ENCODE data around the gene PPP1R12C. TPM values are rescaled to one million over a fixed set of nuclear protein-coding genes. Genes with fewer than 3 reads are reported as not detected.

The PPP1R12C gene
- polyA plus RNA-seq, 2 donors = 77.7 to 100 TPM

DNA sequence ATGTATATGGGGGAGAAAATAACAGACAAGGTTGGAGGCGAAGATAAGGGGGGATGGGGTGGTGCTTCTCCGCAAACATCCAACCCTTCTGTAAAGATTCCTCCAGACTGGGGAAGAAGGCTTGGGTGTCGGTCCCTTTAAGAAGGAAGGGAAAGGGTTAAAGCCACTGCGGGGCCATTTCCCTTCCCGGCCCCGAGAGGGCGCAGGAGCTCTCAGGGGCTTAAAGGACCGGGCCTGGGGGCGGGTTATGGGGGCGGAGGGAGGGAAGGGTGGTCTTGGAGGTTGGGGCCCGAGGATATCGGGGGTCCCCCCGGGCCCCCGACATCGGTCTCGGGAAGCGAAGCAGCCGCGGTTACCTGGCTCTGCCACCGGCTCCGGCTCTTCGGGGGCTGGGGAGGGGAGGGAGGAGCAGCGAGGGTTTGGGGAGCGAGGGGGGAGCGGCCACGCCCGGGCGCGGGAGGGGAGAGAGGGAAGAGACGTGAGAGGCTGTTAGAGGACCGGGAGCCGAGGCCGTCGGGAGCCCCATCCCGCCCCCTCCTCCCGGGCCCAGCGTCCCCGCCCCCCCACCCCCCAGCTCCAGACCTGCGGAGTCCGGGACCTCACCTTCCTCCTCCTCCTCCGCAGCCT, 28.8 kb upstream of the PPP1R12C start:
- no peak overlapping the region for H3K4me3 ChIP-seq (ENCODE audit: low read depth in 1 of 2, low read length in 2 of 2)
- no peaks in the 10 kb centered on the region for H3K9me3 ChIP-seq (ENCODE audit: control insufficient read depth in 2 of 2, insufficient read depth in 1 of 2, low read depth in 1 of 2, low read length in 1 of 2)
- H3K4me1 ChIP-seq (ENCODE audit: control insufficient read depth in 2 of 2, insufficient read depth in 2 of 2, low read length in 1 of 2) = peaks cover 0 to 3% of the 10 kb centered on the region in 2 donors
- no peak overlapping the region for H3K27ac ChIP-seq (ENCODE audit: low read depth in 2 of 2, low read length in 1 of 2)
- WGBS, 2 donors = 2% methylated on average over 14 to 37 of the region's 41 CpGs
- no peaks in the 10 kb centered on the region for H3K36me3 ChIP-seq (ENCODE audit: control insufficient read depth in 2 of 2, insufficient read depth in 2 of 2, low read length in 1 of 2)
- H3K27me3 ChIP-seq (ENCODE audit: control insufficient read depth in 1 of 2, insufficient read depth in 2 of 2, low read length in 2 of 2) = no peaks in the 10 kb centered on the region

DNA sequence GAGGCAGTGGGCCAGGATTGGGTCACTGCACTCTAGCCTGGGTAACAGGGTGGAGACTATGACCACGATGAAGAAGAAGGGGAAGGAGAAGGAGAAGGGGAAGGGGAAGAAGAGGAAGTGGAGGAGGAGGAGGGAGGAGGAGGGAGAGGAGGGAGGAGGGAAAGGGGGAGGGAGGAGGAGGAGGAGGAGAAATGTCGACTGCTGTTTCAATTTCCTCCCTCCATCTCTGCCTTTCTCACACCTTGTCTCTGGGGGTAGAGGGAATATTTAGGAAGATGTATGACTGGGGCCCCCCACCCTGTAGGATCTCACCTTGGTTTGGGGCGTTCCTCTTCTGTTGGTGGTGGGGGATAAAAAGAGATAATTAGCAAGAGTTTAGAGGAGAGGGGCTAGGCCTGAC, 27.8 kb upstream of the PPP1R12C start:
- H3K27ac ChIP-seq (ENCODE audit: low read depth in 2 of 2, low read length in 1 of 2) = no peak overlapping the region
- H3K9me3 ChIP-seq (ENCODE audit: control insufficient read depth in 2 of 2, insufficient read depth in 1 of 2, low read depth in 1 of 2, low read length in 1 of 2) = no peaks in the 10 kb centered on the region
- 24 to 26% methylated on average over 3 of the region's 3 CpGs for WGBS, 2 donors
- peaks cover 0 to 3% of the 10 kb centered on the region in 2 donors for H3K4me1 ChIP-seq (ENCODE audit: control insufficient read depth in 2 of 2, insufficient read depth in 2 of 2, low read length in 1 of 2)
- no peak overlapping the region for H3K4me3 ChIP-seq (ENCODE audit: low read depth in 1 of 2, low read length in 2 of 2)
- H3K36me3 ChIP-seq (ENCODE audit: control insufficient read depth in 2 of 2, insufficient read depth in 2 of 2, low read length in 1 of 2) = no peaks in the 10 kb centered on the region
- H3K27me3 ChIP-seq (ENCODE audit: control insufficient read depth in 1 of 2, insufficient read depth in 2 of 2, low read length in 2 of 2) = no peaks in the 10 kb centered on the region

DNA sequence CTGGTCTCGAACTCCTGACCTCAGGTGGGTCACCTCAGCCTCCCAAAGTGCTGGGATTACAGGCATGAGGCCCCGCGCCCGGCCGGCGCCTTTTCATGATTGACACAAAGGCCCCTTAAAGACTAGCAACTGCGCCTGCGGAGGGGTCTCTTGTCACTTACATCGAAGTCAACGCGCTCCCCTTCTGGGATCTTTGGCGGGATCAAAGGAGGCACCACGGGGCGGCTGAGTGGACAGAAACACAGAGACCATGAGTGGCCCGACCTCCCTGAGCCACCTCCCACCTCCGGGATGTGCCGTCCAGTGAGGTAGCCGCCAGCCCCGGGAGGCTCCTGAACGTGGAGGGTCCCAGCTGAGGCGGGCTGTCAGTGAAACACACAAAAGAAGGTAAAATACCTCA, 24.3 kb upstream of the PPP1R12C start:
- WGBS, 2 donors = 34 to 37% methylated on average over 21 of the region's 21 CpGs
- Histone ChIP-seq H3K4me1 (ENCODE audit: control insufficient read depth in 2 of 2, insufficient read depth in 2 of 2, low read length in 1 of 2) (peaks cover 0 to 1% of the 10 kb centered on the region in 2 donors), H3K27me3 (ENCODE audit: control insufficient read depth in 1 of 2, insufficient read depth in 2 of 2, low read length in 2 of 2) (no peaks in the 10 kb centered on the region), H3K9me3 (ENCODE audit: control insufficient read depth in 2 of 2, insufficient read depth in 1 of 2, low read depth in 1 of 2, low read length in 1 of 2) (no peaks in the 10 kb centered on the region), H3K36me3 (ENCODE audit: control insufficient read depth in 2 of 2, insufficient read depth in 2 of 2, low read length in 1 of 2) (no peaks in the 10 kb centered on the region), H3K4me3 (ENCODE audit: low read depth in 1 of 2, low read length in 2 of 2) (no peak overlapping the region), H3K27ac (ENCODE audit: low read depth in 2 of 2, low read length in 1 of 2) (no peak overlapping the region)

DNA sequence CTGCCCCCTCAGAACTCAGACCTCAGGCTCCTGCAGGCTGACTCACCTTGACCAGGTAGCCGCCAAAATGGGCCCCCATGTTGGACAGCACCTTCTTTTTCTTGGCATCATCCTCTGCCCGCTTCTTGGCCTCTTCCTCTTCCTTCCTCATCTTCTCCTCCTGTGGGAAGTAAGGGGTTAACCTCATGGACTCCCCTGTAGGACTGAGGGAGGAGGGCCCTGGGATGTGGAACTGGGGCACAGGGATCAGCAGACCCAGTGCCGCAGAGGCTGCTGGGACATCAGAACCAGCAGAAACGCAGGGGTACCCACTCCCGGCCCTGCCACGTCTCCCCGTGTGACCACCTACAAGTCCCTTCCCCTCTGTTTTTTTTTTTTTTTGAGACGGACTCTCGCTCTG, 20.5 kb upstream of the PPP1R12C start:
- 55 to 66% methylated on average over 9 of the region's 9 CpGs for WGBS, 2 donors
- H3K4me3 ChIP-seq (ENCODE audit: low read depth in 1 of 2, low read length in 2 of 2) = no peak overlapping the region
- H3K36me3 ChIP-seq (ENCODE audit: control insufficient read depth in 2 of 2, insufficient read depth in 2 of 2, low read length in 1 of 2) = no peaks in the 10 kb centered on the region
- peaks cover 0 to 2% of the 10 kb centered on the region in 2 donors for H3K4me1 ChIP-seq (ENCODE audit: control insufficient read depth in 2 of 2, insufficient read depth in 2 of 2, low read length in 1 of 2)
- H3K27me3 ChIP-seq (ENCODE audit: control insufficient read depth in 1 of 2, insufficient read depth in 2 of 2, low read length in 2 of 2) = no peaks in the 10 kb centered on the region
- no peaks in the 10 kb centered on the region for H3K9me3 ChIP-seq (ENCODE audit: control insufficient read depth in 2 of 2, insufficient read depth in 1 of 2, low read depth in 1 of 2, low read length in 1 of 2)
- H3K27ac ChIP-seq (ENCODE audit: low read depth in 2 of 2, low read length in 1 of 2) = no peak overlapping the region

GRCh38 chr19:55136399-55137102, 19.1 kb upstream of the PPP1R12C start:
- Histone ChIP-seq H3K27me3 (ENCODE audit: control insufficient read depth in 1 of 2, insufficient read depth in 2 of 2, low read length in 2 of 2) (no peaks in the 10 kb centered on the region), H3K9me3 (ENCODE audit: control insufficient read depth in 2 of 2, insufficient read depth in 1 of 2, low read depth in 1 of 2, low read length in 1 of 2) (no peaks in the 10 kb centered on the region), H3K4me1 (ENCODE audit: control insufficient read depth in 2 of 2, insufficient read depth in 2 of 2, low read length in 1 of 2) (peaks cover 0 to 2% of the 10 kb centered on the region in 2 donors), H3K27ac (ENCODE audit: low read depth in 2 of 2, low read length in 1 of 2) (no peak overlapping the region), H3K36me3 (ENCODE audit: control insufficient read depth in 2 of 2, insufficient read depth in 2 of 2, low read length in 1 of 2) (no peaks in the 10 kb centered on the region), H3K4me3 (ENCODE audit: low read depth in 1 of 2, low read length in 2 of 2) (no peak overlapping the region)
- WGBS, 2 donors = 76 to 85% methylated on average over 17 of the region's 17 CpGs

GRCh38 chr19:55134736-55135135, 17.3 kb upstream of the PPP1R12C start:
- H3K36me3 ChIP-seq (ENCODE audit: control insufficient read depth in 2 of 2, insufficient read depth in 2 of 2, low read length in 1 of 2) = no peaks in the 10 kb centered on the region
- H3K4me1 ChIP-seq (ENCODE audit: control insufficient read depth in 2 of 2, insufficient read depth in 2 of 2, low read length in 1 of 2) = peaks cover 0 to 2% of the 10 kb centered on the region in 2 donors
- WGBS, 2 donors = 25 to 37% methylated on average over 1 to 2 of the region's 3 CpGs
- no peak overlapping the region for H3K27ac ChIP-seq (ENCODE audit: low read depth in 2 of 2, low read length in 1 of 2)
- H3K9me3 ChIP-seq (ENCODE audit: control insufficient read depth in 2 of 2, insufficient read depth in 1 of 2, low read depth in 1 of 2, low read length in 1 of 2) = no peaks in the 10 kb centered on the region
- no peak overlapping the region for H3K4me3 ChIP-seq (ENCODE audit: low read depth in 1 of 2, low read length in 2 of 2)
- H3K27me3 ChIP-seq (ENCODE audit: control insufficient read depth in 1 of 2, insufficient read depth in 2 of 2, low read length in 2 of 2) = no peaks in the 10 kb centered on the region

GRCh38 chr19:55133639-55134444, 16.4 kb upstream of the PPP1R12C start:
- H3K27me3 ChIP-seq (ENCODE audit: control insufficient read depth in 1 of 2, insufficient read depth in 2 of 2, low read length in 2 of 2) = no peaks in the 10 kb centered on the region
- peaks cover 0 to 2% of the 10 kb centered on the region in 2 donors for H3K4me1 ChIP-seq (ENCODE audit: control insufficient read depth in 2 of 2, insufficient read depth in 2 of 2, low read length in 1 of 2)
- no peak overlapping the region for H3K27ac ChIP-seq (ENCODE audit: low read depth in 2 of 2, low read length in 1 of 2)
- no peaks in the 10 kb centered on the region for H3K9me3 ChIP-seq (ENCODE audit: control insufficient read depth in 2 of 2, insufficient read depth in 1 of 2, low read depth in 1 of 2, low read length in 1 of 2)
- H3K4me3 ChIP-seq (ENCODE audit: low read depth in 1 of 2, low read length in 2 of 2) = no peak overlapping the region
- no peaks in the 10 kb centered on the region for H3K36me3 ChIP-seq (ENCODE audit: control insufficient read depth in 2 of 2, insufficient read depth in 2 of 2, low read length in 1 of 2)
- whole genome bisulfite sequencing, 2 donors = 63 to 71% methylated on average over 25 of the region's 25 CpGs

GRCh38 chr19:55132453-55133129, 15.2 kb upstream of the PPP1R12C start:
- Histone ChIP-seq H3K27me3 (ENCODE audit: control insufficient read depth in 1 of 2, insufficient read depth in 2 of 2, low read length in 2 of 2) (no peaks in the 10 kb centered on the region), H3K9me3 (ENCODE audit: control insufficient read depth in 2 of 2, insufficient read depth in 1 of 2, low read depth in 1 of 2, low read length in 1 of 2) (no peaks in the 10 kb centered on the region), H3K4me3 (ENCODE audit: low read depth in 1 of 2, low read length in 2 of 2) (no peak overlapping the region), H3K27ac (ENCODE audit: low read depth in 2 of 2, low read length in 1 of 2) (no peak overlapping the region), H3K4me1 (ENCODE audit: control insufficient read depth in 2 of 2, insufficient read depth in 2 of 2, low read length in 1 of 2) (peaks cover 0 to 2% of the 10 kb centered on the region in 2 donors), H3K36me3 (ENCODE audit: control insufficient read depth in 2 of 2, insufficient read depth in 2 of 2, low read length in 1 of 2) (no peaks in the 10 kb centered on the region)
- WGBS, 2 donors = 58 to 61% methylated on average over 14 of the region's 14 CpGs

DNA sequence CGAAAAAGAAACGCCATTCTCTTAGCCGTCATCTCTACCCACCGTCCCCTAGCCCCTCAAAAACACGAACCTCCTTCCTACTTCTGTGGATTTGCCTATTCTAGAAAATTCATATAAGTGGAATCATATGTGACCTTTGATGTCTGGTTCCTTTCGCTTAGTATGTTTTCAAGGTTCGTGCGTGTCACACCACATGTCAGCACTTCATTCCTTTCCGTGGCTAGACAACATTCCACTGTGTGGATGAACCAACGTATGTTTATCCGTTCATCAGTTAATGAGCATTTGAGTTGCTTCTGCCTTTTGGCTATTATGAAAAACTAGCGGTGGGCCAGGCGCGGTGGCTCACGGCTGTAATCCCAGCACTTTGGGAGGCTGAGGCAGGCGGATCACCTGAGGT, 14.0 kb upstream of the PPP1R12C start:
- no peaks in the 10 kb centered on the region for H3K36me3 ChIP-seq (ENCODE audit: control insufficient read depth in 2 of 2, insufficient read depth in 2 of 2, low read length in 1 of 2)
- 86 to 89% methylated on average over 16 of the region's 16 CpGs for WGBS, 2 donors
- H3K9me3 ChIP-seq (ENCODE audit: control insufficient read depth in 2 of 2, insufficient read depth in 1 of 2, low read depth in 1 of 2, low read length in 1 of 2) = no peaks in the 10 kb centered on the region
- H3K27ac ChIP-seq (ENCODE audit: low read depth in 2 of 2, low read length in 1 of 2) = no peak overlapping the region
- H3K4me3 ChIP-seq (ENCODE audit: low read depth in 1 of 2, low read length in 2 of 2) = no peak overlapping the region
- peaks cover 0 to 2% of the 10 kb centered on the region in 2 donors for H3K4me1 ChIP-seq (ENCODE audit: control insufficient read depth in 2 of 2, insufficient read depth in 2 of 2, low read length in 1 of 2)
- H3K27me3 ChIP-seq (ENCODE audit: control insufficient read depth in 1 of 2, insufficient read depth in 2 of 2, low read length in 2 of 2) = no peaks in the 10 kb centered on the region
